ENCODE data around the gene MORF4L1. TPM values are rescaled to one million over a fixed set of nuclear protein-coding genes. Genes with fewer than 3 reads are reported as not detected.

Gene MORF4L1
- total RNA-seq, 2 donors from 2014 or later = 457 to 505 TPM

- Mint-ChIP-seq H3K36me3 (ENCODE audit: low read depth) (peaks cover 68% of the 10 kb centered on the region), H3K4me1 (peaks cover 3% of the 10 kb centered on the region), H3K27me3 (ENCODE audit: insufficient read depth) (no peaks in the 10 kb centered on the region), H3K27ac (peak overlapping the region; percentile 67), H3K4me3 (no peak overlapping the region), H3K9me3 (no peaks in the 10 kb centered on the region)
- peak; percentile 37 for DNase-seq
- no peaks in the 10 kb centered on the region for H3K27me3 ChIP-seq (ENCODE audit: control insufficient read depth, insufficient read depth, low read length, poor library complexity, severe bottlenecking)
- no peak overlapping the region for H3K4me3 ChIP-seq (ENCODE audit: low read length)
- no peak for TF ChIP-seq CTCF (conservative IDR thresholded peaks at IDR 0.05)
- 87 to 95% methylated on average over 9 to 12 of the region's 12 CpGs for WGBS, 2 experiments (ENCODE audit: insufficient coverage in 1 of 2, insufficient read length in 1 of 2)
- no peak overlapping the region for H3K27ac ChIP-seq (ENCODE audit: low read depth, low read length)
- no peak overlapping the region for H3K9ac ChIP-seq (ENCODE audit: extremely low read depth, low read length, poor library complexity, severe bottlenecking)
- no peaks in the 10 kb centered on the region for H3K9me3 ChIP-seq (ENCODE audit: control insufficient read depth, low read length)
- peaks cover 77% of the 10 kb centered on the region for H3K36me3 ChIP-seq (ENCODE audit: control insufficient read depth, insufficient read depth, low read length)
- H3K4me1 ChIP-seq (ENCODE audit: control insufficient read depth, insufficient read depth, low read length) = no peaks in the 10 kb centered on the region
These were observed 42.8 kb downstream of the MORF4L1 start for GRCh38 chr15:78915341-78916087.

- H3K27me3 Mint-ChIP-seq (ENCODE audit: insufficient read depth) = no peaks in the 10 kb centered on the region
- Histone ChIP-seq H3K9me3 (ENCODE audit: control insufficient read depth, low read length) (no peaks in the 10 kb centered on the region), H3K4me3 (ENCODE audit: low read length) (no peak overlapping the region), H3K9ac (ENCODE audit: extremely low read depth, low read length, poor library complexity, severe bottlenecking) (no peak overlapping the region), H3K4me1 (ENCODE audit: control insufficient read depth, insufficient read depth, low read length) (no peaks in the 10 kb centered on the region), H3K36me3 (ENCODE audit: control insufficient read depth, insufficient read depth, low read length) (peaks cover 73% of the 10 kb centered on the region), H3K27ac (ENCODE audit: low read depth, low read length) (no peak overlapping the region), H3K27me3 (ENCODE audit: control insufficient read depth, insufficient read depth, low read length, poor library complexity, severe bottlenecking) (no peaks in the 10 kb centered on the region)
- DNase-seq = no peak
- peaks cover 3% of the 10 kb centered on the region for H3K4me1 Mint-ChIP-seq
- no peaks in the 10 kb centered on the region for H3K9me3 Mint-ChIP-seq
- TF ChIP-seq CTCF (conservative IDR thresholded peaks at IDR 0.05) = no peak
- H3K4me3 Mint-ChIP-seq = no peak overlapping the region
- H3K36me3 Mint-ChIP-seq (ENCODE audit: low read depth) = peaks cover 65% of the 10 kb centered on the region
- 93 to 96% methylated on average over 2 to 3 of the region's 4 CpGs for WGBS, 2 experiments (ENCODE audit: insufficient coverage in 1 of 2, insufficient read length in 1 of 2)
- no peak overlapping the region for H3K27ac Mint-ChIP-seq
These were observed 43.4 kb downstream of the MORF4L1 start for GRCh38 chr15:78916088-78916487.

DNA sequence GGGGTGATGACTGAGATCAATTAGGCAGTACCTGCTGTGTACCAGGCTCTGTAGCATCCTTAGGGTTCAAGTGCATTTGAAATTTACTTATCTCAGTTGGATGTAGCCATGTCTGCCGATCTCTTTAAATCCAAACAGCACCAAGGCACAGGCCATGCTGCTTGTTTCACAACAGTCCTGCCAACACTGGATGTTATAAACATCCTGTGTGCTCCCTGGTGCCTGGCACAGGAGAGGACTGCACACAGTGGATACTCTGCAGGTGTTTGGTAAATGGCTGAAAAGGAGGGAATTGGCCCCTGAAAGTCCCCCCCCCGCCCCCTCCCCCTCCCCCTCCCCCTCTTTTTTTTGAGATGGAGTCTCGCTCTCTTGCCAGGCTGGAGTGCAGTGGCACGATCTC is 45.2 kb downstream of the MORF4L1 start:
- H3K27ac ChIP-seq (ENCODE audit: low read depth, low read length) = no peak overlapping the region
- no peak overlapping the region for H3K4me3 ChIP-seq (ENCODE audit: low read length)
- peaks cover 3% of the 10 kb centered on the region for H3K4me1 Mint-ChIP-seq
- no peak overlapping the region for H3K9ac ChIP-seq (ENCODE audit: extremely low read depth, low read length, poor library complexity, severe bottlenecking)
- H3K27me3 Mint-ChIP-seq (ENCODE audit: insufficient read depth) = no peaks in the 10 kb centered on the region
- H3K9me3 ChIP-seq (ENCODE audit: control insufficient read depth, low read length) = no peaks in the 10 kb centered on the region
- H3K27me3 ChIP-seq (ENCODE audit: control insufficient read depth, insufficient read depth, low read length, poor library complexity, severe bottlenecking) = no peaks in the 10 kb centered on the region
- no peaks in the 10 kb centered on the region for H3K4me1 ChIP-seq (ENCODE audit: control insufficient read depth, insufficient read depth, low read length)
- H3K36me3 Mint-ChIP-seq (ENCODE audit: low read depth) = peaks cover 66% of the 10 kb centered on the region
- H3K27ac Mint-ChIP-seq = no peak overlapping the region
- peaks cover 73% of the 10 kb centered on the region for H3K36me3 ChIP-seq (ENCODE audit: control insufficient read depth, insufficient read depth, low read length)
- DNase-seq = no peak
- TF ChIP-seq CTCF (conservative IDR thresholded peaks at IDR 0.05) = no peak
- no peaks in the 10 kb centered on the region for H3K9me3 Mint-ChIP-seq
- WGBS, 2 experiments (ENCODE audit: insufficient coverage in 1 of 2, insufficient read length in 1 of 2) = 93% methylated on average over 3 of the region's 4 CpGs; no CpG with 5 or more reads in 1 of the 2 experiments
- H3K4me3 Mint-ChIP-seq = no peak overlapping the region

All from endodermal cell (in vitro differentiated cells).